Ureter (tissue), 1 donor: ENCODE measurements around the gene ARHGAP25. TPM values are rescaled to one million over a fixed set of nuclear protein-coding genes. Genes with fewer than 3 reads are reported as not detected.
A peak's percentile ranks its signal among the peaks of the same experiment; 100 is the strongest.
"Not testable (repeated sequence)": the region's sequence is repeated elsewhere in the genome, so short reads cannot be mapped to it uniquely, and the experiment has no call there.

ENCODE experiments used
- DNase-seq: peaks from one replicate; pipeline ENCODE4 v3.0.0-alpha.2; 2020; ENCODE audit warnings: low spot score
- total RNA-seq: library from RNA; stranded (reverse); gene quantifications from one replicate; pipeline ENCODE4 v1.2.4, GENCODE V29; 2023
- donor health status: DM: yes; HTN: yes; CAD: no.

ARHGAP25 gene
- total RNA-seq, 1 donor from 2014 or later, result 14.7 TPM

DNA sequence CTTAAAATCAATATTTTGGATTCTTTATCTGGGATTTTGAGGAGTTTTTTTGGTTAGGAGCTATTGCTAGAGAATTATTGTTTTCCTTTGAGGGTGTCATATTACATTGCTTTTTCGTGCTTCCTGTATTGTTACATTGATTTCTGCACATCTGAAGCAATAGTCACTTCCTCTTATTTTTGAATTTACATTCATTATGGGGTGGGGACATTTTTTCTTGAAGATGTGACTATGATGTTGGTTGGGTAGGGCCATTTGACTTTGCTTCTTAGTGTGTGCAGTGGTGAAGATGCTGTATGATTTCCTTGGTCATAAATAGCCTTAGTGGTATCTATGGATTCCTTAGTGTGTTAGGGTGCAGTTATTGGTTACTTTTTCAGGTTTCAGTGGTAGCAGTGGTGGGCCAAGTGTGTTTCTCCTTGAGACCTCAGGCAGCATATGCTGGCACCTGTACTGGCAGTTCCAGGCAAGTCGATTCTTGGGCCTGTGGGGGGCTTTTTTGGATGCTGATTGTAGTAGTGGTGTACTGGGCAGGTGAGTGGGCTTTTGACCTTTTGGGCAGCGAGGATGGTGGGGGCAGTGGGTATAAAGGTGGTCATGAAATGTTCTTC is 61.8 kb downstream of the ARHGAP25 start:
- no peak for DNase-seq

DNA sequence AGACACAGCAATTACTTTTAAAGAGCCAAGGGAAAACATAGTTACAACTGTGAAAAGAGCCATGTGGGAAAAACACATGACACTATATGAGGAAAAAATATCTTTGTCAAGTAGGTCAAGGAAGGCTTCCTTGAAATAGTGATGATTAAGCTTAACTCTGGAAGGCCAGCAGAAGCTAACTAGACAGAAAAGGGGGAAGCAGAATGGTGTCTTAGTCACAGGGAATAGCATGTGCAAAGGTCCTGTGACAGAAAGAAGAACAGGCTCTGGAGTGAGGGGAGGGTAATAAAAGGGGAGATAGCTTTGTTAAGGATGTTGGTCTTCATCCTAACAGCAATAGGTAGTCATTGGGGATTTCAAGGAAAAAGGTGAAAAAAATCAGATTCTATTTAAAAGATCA is 64.0 kb downstream of the ARHGAP25 start:
- DNase-seq, result no peak

- DNase-seq, result no peak
These were observed 64.8 kb downstream of the ARHGAP25 start for GRCh38 chr2:68799140-68800026.

GRCh38 chr2:68800027-68800401 is 65.4 kb downstream of the ARHGAP25 start:
- DNase-seq, result no peak

DNA sequence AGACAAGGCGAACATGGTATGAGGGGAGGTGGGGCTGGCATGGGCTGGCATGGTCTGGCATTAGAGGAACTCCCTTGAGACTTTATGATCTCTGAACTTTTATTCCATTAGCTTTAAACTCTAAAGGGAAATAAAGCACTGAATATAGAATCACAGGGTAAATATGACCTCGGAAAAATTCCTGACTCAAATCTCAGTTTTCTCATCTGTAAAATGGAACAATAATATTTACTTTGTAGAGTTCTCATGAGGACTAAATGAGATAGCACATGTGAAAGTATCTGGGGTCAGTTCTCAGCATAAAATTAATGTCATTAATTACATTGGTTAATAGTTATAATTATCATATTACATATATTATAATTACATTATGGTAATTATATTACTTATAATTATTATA is 65.9 kb downstream of the ARHGAP25 start:
- DNase-seq, result no peak

DNA sequence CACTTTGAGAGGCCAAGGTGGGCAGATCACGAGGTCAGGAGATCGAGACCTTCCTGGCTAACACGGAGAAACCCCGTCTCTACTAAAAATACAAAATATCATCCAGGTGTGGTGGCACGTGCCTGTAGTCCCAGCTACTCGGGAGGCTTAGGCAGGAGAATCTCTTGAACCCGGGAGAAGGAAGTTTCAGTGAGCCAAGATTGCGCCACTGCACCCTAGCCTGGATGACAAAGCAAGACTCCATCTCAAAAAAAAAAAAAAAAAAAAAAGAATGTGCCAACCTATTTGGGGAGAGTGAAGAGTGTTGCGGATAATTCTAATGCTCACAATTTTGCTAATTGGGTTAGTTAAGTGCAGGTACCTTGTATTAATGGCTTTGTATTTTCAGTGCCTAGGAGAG is 67.5 kb downstream of the ARHGAP25 start:
- not testable (repeated sequence) for DNase-seq

- no peak for DNase-seq
These were observed 70.4 kb downstream of the ARHGAP25 start for GRCh38 chr2:68805025-68805424.

DNA sequence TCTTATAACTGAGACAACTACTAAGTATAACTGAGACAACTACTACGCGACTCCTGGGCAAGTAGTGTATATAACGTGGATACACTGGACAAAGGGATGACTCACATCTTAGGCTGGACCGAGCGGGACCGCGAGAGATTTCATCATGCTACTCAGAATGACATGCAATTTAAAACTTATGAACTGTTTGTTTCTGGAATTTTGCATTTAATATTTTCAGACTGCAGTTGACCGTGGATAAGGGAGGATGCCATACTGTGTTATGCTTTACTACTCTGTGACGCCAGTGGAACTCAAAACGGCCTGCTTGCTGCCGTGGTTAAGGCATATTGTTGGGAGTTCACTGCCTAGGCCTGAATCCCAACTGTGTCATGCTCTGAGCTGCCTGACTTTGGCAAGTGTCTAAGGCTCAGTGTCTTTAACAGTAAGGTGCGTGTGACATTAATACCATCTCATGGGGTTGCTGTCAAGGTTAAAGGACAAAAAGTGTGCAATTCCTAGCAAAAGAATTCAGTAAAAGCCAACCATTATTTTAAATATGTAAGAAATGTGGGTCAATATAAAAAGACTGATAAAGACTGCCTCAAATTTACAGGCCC is 72.0 kb downstream of the ARHGAP25 start:
- DNase-seq, result no peak

- peak; percentile 83 for DNase-seq
These were observed 73.2 kb downstream of the ARHGAP25 start for GRCh38 chr2:68807821-68808266.

DNA sequence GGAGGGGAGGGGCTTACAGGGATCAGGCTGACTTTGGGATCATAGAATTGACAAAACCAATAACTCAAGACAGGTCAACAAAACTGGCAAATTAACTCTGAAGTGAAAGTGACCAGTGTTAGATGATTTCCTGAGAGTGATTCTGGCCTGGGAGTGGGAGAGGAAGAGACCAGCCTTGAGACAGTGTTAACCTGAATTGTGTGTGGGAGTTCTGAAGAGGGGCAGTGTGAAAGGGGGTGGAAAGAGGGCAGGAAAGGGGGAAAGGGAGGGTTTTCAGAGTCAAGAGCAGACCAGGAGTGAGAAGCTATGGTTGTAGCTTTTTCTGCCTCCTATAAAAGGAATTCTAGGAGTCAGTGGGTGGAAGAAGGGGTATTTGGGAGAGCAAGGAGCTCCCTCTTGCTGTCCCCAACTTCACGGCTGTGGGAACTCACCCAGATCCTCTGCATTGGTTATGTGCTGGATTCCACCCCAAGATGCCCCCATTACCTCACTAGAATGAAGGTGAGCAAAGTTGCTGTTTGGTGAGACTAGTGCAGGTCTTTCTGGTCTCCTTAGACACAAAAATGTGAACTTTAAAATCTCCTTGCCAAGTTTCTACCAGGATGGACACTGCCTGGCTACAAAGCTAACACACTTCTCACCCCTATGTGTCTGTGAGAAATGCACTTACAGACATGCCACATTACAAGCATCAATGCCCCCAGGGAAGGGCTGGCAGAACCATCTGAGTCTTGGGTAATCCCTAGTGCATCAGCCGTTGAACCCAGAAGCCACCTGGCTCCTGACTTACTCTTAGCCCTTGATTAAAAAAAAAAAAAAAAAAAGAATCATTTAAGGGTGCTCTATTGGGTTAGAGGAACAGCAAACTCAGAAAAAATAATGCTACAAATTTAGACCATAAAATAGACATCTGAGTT is 75.0 kb downstream of the ARHGAP25 start:
- DNase-seq, result no peak

GRCh38 chr2:68811364-68811763 is 76.8 kb downstream of the ARHGAP25 start:
- no peak for DNase-seq

- no peak for DNase-seq
These were observed 77.6 kb downstream of the ARHGAP25 start for GRCh38 chr2:68812251-68812650.

DNA sequence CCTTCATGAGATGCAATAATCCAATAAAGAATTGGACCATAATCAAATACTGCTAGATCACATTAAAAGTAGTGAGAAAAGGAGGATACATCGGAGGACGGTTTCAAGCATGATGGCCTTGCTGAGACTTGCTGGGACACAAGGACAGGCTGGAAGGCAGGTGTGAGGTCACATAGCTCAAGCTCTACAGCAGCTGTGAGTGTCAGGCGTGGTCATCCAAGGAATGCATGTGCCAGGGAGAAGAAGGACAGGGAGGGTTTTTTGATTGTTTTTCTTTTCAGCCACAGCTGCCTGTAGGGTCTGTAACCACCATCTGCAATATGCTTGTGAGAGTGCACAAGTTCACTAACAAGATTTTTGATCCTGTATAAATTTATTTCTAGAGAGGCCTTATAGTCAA is 79.0 kb downstream of the ARHGAP25 start:
- no peak for DNase-seq

GRCh38 chr2:68817306-68817705 is 82.7 kb downstream of the ARHGAP25 start:
- DNase-seq, result no peak

- no peak for DNase-seq
These were observed 84.9 kb downstream of the ARHGAP25 start for GRCh38 chr2:68819556-68819955.

GRCh38 chr2:68822207-68822872 is 87.7 kb downstream of the ARHGAP25 start:
- no peak for DNase-seq

- no peak for DNase-seq
These were observed 90.2 kb downstream of the ARHGAP25 start for GRCh38 chr2:68824831-68825230.

- no peak for DNase-seq
These were observed 91.3 kb downstream of the ARHGAP25 start for GRCh38 chr2:68825866-68826265.

DNA sequence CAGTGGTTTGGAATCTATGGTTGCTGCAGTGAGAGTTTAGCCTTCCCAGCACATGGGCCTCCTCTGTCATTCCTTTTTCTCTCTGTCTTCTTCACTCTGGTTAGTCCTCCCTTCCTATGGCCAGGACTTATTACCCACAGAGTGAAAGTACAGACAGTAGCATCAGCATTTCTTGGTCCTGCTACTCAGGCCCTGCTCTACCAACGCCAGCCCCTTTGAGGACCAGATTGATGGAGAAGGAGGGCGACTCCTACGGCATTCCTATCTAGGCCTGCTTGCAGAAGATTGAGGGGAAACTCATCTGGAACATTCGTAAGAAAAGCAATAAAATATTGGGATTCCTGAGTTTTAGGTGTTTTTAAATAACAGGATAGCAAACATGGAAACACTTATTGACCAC is 93.1 kb downstream of the ARHGAP25 start:
- no peak for DNase-seq

GRCh38 chr2:68828887-68829708 is 94.5 kb downstream of the ARHGAP25 start:
- peak; percentile 96 for DNase-seq
